ENCODE measurements around the gene OR6X1. TPM values are rescaled to one million over a fixed set of nuclear protein-coding genes. Genes with fewer than 3 reads are reported as not detected.

Gene OR6X1
- total and polyA plus RNA-seq, 9 of the 15 experiments (the other 6 are each of a cell fraction or from before 2014, with no cell fraction given): not detected

GRCh38 chr11:123796226-123796625 lies 41.9 kb upstream of the OR6X1 start:
- Histone ChIP-seq H3K27ac (ENCODE audit: extremely low read depth, low read depth, low read length) (no peak overlapping the region), H2AFZ (ENCODE audit: low read depth, low read length) (no peak overlapping the region), H3K9ac (ENCODE audit: insufficient read depth in 1 of 2, low read depth in 2 of 2, low read length in 2 of 2) (no peak overlapping the region), H3K4me1 (replicated peaks in 1 of 2; ENCODE audit: control insufficient read depth in 2 of 2, insufficient read depth in 2 of 2, low read length in 2 of 2) (no peaks in the 10 kb centered on the region), H3K27me3 (ENCODE audit: control insufficient read depth in 2 of 2, insufficient read depth in 2 of 2, low read length in 2 of 2) (no peaks in the 10 kb centered on the region), H3K9me1 (ENCODE audit: control insufficient read depth, insufficient read depth, low read length) (no peaks in the 10 kb centered on the region), H3K4me2 (ENCODE audit: insufficient read depth, low read length) (no peak overlapping the region), H4K20me1 (replicated peaks; ENCODE audit: control insufficient read depth, insufficient read depth, low read length) (no peaks in the 10 kb centered on the region), H3K4me3 (no peak overlapping the region), H3K36me3 (ENCODE audit: control insufficient read depth, insufficient read depth, low read length) (no peaks in the 10 kb centered on the region), H3K9me3 (replicated peaks; ENCODE audit: control insufficient read depth, insufficient read depth, low read depth, low read length) (no peaks in the 10 kb centered on the region), H3K79me2 (ENCODE audit: control insufficient read depth, insufficient read depth, low read length) (no peaks in the 10 kb centered on the region)
- no TSS peak for BruUV-seq (replicated peaks)
- DNase-seq (ENCODE audit: extremely low read depth in 1 of 4, low spot score in 3 of 4) (peak in 1 of 4 experiments; percentile 9), ATAC-seq (peak; percentile 78), FAIRE-seq (no peak)
- 0% methylated on average over 1 of the region's 1 CpG for WGBS (ENCODE audit: insufficient coverage, low coverage, missing lambda C conversion rate)
- ChIA-PET POLR2A (no interaction called here), CTCF (ENCODE audit: low intra/inter-chr PET ratio) (no interaction called here)
- in situ Hi-C loops (cut with MboI): no loop called here
- TF ChIP-seq ZNF143 (CRISPR knock-in tag; IDR thresholded peaks at IDR 0.05): no peak
- no peak for TF ChIP-seq POLR2B (IDR thresholded peaks at IDR 0.05; ENCODE audit: low read depth, partially characterized antibody)
- TF ChIP-seq HMG20A (CRISPR knock-in tag; conservative IDR thresholded peaks at IDR 0.05): no peak
- TF ChIP-seq SREBF1 (IDR thresholded peaks at IDR 0.05; ENCODE audit: borderline replicate concordance, low read depth, low read length): no peak
- TF ChIP-seq ZSCAN32 (CRISPR knock-in tag; IDR thresholded peaks at IDR 0.05): no peak
- TF ChIP-seq ARHGAP35 (IDR thresholded peaks at IDR 0.05; ENCODE audit: partially characterized antibody): no peak
- no peak for TF ChIP-seq ESRRA (IDR thresholded peaks at IDR 0.05; ENCODE audit: borderline replicate concordance, low read depth)
- TF ChIP-seq UBTF (IDR thresholded peaks at IDR 0.05; ENCODE audit: borderline replicate concordance in 1 of 2, low read depth in 2 of 2, low read length in 2 of 2): no peak
- no peak for TF ChIP-seq PATZ1 (CRISPR knock-in tag; IDR thresholded peaks at IDR 0.05; ENCODE audit: borderline replicate concordance)
- no peak for TF ChIP-seq MAFF (IDR thresholded peaks at IDR 0.05; ENCODE audit: low read length)
- no peak for TF ChIP-seq CTBP1 (IDR thresholded peaks at IDR 0.05; ENCODE audit: borderline replicate concordance)
- TF ChIP-seq POLR3G (IDR thresholded peaks at IDR 0.05; ENCODE audit: extremely low read depth, insufficient read length, insufficient replicate concordance): no peak
- no peak for TF ChIP-seq CTCF (IDR thresholded peaks at IDR 0.05 in 2 of 3, conservative IDR thresholded peaks at IDR 0.05 in 1 of 3; ENCODE audit: insufficient read depth in 2 of 3, low read depth in 1 of 3, low read length in 3 of 3)
- no peak for TF ChIP-seq ZNF444 (CRISPR knock-in tag; IDR thresholded peaks at IDR 0.05)
- intact Hi-C loops (cut with micrococcal nuclease): no loop called here

All from K562 (cell line).